GM18951 (cell line): ENCODE data around the gene ERLEC1.

Experiments used
- POLR2A ChIP-seq: IDR thresholded peaks from 4 replicates; pipeline ENCODE4 v1.6.1; 2011; ENCODE audit warnings: mild to moderate bottlenecking; ENCODE audit not compliant: insufficient read length, insufficient read depth; ENCODE audit errors: extremely low read depth
- in situ Hi-C: fragments of 300-500 bp; cut with MboI; formaldehyde crosslinking; loops from one replicate; pipeline ENCODE4 v1.12.0; 2022; ENCODE audit warnings: low sequenced_read_pairs, mixed read lengths, inconsistent platforms; ENCODE audit not compliant: unreplicated experiment

The ERLEC1 gene

DNA sequence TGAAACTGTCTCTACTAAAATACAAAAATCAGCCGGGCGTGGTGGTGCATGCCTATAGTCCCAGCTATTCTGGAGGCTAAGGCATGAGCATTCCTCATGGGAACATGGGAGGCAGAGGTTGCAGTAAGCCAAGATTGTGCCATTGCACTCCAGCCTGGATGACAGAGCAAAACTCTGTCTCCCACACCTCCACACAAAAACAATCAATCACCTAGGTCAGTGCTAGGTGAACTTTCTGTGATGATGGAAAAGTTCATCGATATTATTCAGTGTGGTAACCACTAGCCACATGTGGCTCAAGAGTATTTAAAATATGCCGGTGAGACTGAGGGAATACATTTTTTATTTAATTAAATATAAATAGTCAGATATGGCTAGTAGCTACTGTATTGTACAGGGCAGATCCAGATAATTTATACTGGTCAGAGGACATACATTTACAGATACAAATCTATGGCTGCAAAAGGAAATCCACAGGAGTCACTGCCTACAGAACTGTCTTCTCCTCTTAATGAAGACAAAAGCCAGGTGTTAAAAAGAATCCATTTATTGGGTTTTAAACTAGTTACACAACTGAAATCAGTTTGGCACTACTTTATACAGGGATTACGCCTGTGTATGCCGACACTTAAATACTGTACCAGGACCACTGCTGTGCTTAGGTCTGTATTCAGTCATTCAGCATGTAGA, 76.8 kb downstream of the ERLEC1 start:
- TF ChIP-seq POLR2A: no peak
- in situ Hi-C loops: no loop called here

DNA sequence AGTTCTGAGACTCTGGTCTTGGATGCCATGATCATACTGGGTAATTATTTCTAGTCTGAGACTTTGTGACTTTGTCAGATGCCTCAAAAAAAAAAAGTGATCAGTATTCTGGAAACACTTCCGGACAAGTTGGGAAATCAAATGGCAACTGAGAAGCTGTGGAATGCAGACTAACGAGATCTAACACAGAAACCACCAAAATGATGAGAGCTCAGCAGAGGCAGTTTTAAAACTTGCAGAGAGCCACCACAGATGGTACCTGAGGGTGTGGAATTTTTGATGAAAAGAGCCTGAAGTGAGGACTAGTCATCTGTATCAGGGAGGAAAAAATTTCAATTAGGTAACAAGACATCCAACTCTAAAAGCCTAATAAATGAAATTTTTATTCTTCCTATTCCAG, 78.4 kb downstream of the ERLEC1 start:
- no peak for TF ChIP-seq POLR2A
- in situ Hi-C loops: no loop called here

DNA sequence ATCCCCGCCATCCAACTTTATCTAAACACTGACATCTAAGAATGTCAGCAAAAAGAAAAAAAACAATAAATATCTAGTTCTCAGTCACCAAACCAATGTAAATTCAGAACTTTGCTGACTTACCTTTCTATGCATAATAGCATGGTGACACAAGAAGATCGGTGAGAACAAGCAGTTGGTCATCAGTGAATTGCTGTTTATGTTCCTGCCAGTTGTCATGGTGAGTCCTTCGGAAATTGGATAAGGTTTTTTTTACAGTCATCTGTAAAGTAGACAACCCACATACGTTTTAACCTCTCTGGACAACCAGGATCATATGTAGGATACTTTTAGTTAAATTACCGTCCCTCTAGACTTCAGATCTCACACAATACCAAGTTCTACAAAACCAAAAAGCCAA, 79.1 kb downstream of the ERLEC1 start:
- in situ Hi-C loops: no loop called here
- TF ChIP-seq POLR2A: no peak

DNA sequence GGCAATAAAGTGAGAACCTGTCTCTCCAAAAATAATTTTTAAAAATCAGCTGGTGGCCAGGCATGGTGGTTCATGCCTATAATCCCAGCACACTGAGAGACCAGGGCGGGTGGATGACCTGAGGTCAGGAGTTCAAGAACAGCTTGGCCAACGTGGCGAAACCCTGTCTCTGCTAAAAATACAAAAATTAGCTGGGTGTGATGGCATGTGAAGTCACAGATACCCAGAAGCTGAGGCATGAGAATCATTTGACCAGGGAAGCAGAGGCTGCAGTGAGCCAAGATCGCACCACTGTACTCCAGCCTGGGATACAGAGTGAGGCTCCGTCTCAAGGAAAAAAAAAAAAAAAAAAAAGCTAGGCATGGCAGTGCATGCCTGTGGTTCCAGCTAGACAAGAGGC, 80.3 kb downstream of the ERLEC1 start:
- TF ChIP-seq POLR2A: no peak

DNA sequence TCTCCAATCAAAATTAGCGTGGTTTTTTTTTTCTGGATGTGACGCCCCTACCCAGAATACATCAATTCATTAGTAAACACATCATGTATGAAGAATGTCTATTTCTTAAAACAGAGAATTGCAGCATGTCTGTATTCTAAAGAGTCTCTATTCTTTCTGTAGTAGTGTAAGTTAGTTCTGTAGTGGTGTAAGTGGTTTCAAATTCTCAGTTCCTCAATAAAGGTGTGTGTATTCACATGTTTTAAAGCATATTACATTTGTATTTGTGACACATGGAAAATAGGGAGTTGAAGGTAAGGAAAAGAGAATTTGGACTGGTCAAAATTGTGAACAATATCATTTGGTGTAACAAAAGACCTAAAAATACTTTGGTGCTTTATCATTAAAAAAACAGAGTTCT, 80.9 kb downstream of the ERLEC1 start:
- TF ChIP-seq POLR2A: no peak
- in situ Hi-C loops: no loop called here

More for the DNA sequence above, 80.3 kb downstream of the ERLEC1 start:
- in situ Hi-C loops: no loop called here
